Large intestine (tissue), 3 donors: ENCODE data around the gene MGAM2. TPM values are rescaled to one million over a fixed set of nuclear protein-coding genes. Genes with fewer than 3 reads are reported as not detected.
"Not testable (repeated sequence)": the region's sequence is repeated elsewhere in the genome, so short reads cannot be mapped to it uniquely, and the experiment has no call there.

Experiments
- DNase-seq, 2 donors: peaks; one replicate each; pipeline versions ENCODE4 v3.0.0 to v3.0.0-alpha.2; 2013
- H3K27ac ChIP-seq: one replicate; pipeline ENCODE4 v1.5.1; 2013; ENCODE audit warnings: low read length
- H3K27me3 ChIP-seq: 2 replicates; pipeline ENCODE4 v1.6.1; 2013; ENCODE audit warnings: low read length; ENCODE audit not compliant: control insufficient read depth, insufficient read depth
- H3K36me3 ChIP-seq: 2 replicates; pipeline ENCODE4 v1.6.1; 2013; ENCODE audit warnings: low read length; ENCODE audit not compliant: control insufficient read depth, insufficient read depth
- H3K4me1 ChIP-seq: one replicate; pipeline ENCODE4 v1.6.1; 2013; ENCODE audit warnings: low read length; ENCODE audit not compliant: control insufficient read depth, insufficient read depth
- H3K4me3 ChIP-seq: one replicate; pipeline ENCODE4 v1.5.1; 2013; ENCODE audit warnings: low read length
- H3K9me3 ChIP-seq: one replicate; pipeline ENCODE4 v1.6.1; 2013; ENCODE audit warnings: mild to moderate bottlenecking, low read depth, low read length, moderate library complexity; ENCODE audit not compliant: control insufficient read depth
- WGBS: methylation state at CpG from one replicate; pipeline ENCODE4 v1.1.5; 2013; ENCODE audit warnings: low lambda C conversion rate; ENCODE audit not compliant: insufficient coverage; 5-methylcytosine and 5-hydroxymethylcytosine counted together
- polyA plus RNA-seq: library from polyadenylated mRNA; unstranded; fragments of 120-200 nt; gene quantifications from one replicate; pipeline ENCODE4 v1.2.1, GENCODE V29; 2013

The MGAM2 gene
- polyA plus RNA-seq, 1 donor = 53.8 TPM

DNA sequence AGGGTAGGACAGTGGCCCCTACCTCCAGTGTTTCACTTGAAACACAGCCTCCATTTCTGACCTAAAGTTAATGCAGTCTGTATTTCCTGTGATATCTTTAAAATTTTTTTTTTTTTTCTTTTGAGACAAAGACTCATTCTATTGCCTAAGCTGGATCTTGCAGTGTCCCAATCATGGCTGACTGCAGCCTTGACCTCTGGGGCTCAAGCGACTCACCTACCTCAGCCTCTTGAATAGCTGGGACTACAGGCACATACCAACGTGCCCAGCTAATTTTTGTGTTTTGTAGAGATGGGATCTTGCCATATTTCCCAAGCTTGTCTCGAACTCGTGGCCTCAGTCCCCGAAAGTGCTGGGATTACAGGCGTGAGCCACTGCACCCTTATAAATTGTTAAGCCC, 16.7 kb upstream of the MGAM2 start:
- Histone ChIP-seq H3K4me1 (no peaks in the 10 kb centered on the region), H3K36me3 (no peaks in the 10 kb centered on the region), H3K9me3 (no peaks in the 10 kb centered on the region), H3K4me3 (no peak overlapping the region), H3K27me3 (no peaks in the 10 kb centered on the region), H3K27ac (no peak overlapping the region)
- no peak for DNase-seq
- WGBS = 60% methylated on average over 1 of the region's 6 CpGs

DNA sequence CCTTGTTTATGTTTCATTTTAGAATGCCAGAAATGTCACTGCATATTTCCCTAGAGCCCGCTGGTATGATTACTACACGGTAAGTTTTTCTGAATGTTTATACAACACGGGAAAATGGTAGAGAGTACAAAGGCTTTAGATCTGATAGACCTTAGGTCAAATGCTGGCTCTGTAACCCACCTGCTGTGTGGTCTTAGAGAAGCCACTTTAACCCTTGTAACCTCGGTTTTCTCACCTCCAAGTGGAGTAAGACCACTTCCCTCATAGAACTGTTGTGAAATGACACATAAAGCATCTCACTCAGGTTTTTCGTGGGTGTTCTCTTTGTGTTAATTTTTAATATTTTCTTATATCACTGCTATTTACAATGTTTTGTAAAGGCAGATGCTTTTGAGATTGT, 13.9 kb upstream of the MGAM2 start:
- no peaks in the 10 kb centered on the region for H3K36me3 ChIP-seq
- H3K4me3 ChIP-seq = no peak overlapping the region
- WGBS = no CpG with 5 or more reads among the region's 5 CpGs
- H3K27me3 ChIP-seq = no peaks in the 10 kb centered on the region
- H3K9me3 ChIP-seq = no peaks in the 10 kb centered on the region
- no peak overlapping the region for H3K27ac ChIP-seq
- no peaks in the 10 kb centered on the region for H3K4me1 ChIP-seq
- no peak for DNase-seq

DNA sequence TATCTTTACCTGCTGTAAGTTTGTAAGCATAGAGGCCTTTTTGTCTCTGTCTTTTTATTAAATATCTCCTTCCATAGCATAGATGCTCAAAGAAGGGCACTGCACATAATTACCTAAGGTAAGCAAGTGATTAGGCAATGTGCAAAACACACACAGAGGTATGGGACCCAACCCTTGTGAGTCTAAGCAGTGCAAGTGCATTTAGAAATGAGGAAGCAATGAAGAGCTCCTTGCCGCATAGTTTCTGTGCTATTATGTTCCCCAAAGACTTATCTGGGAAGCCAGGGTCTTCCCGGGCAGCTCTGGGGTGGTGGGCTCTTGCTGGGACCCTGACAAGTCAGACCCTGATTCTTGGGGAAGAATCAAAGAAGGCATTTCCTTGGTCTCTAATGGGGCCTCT, 13.5 kb upstream of the MGAM2 start:
- DNase-seq = no peak
- no peak overlapping the region for H3K4me3 ChIP-seq
- H3K27me3 ChIP-seq = no peaks in the 10 kb centered on the region
- H3K36me3 ChIP-seq = no peaks in the 10 kb centered on the region
- no peaks in the 10 kb centered on the region for H3K9me3 ChIP-seq
- H3K27ac ChIP-seq = no peak overlapping the region
- WGBS = no CpG with 5 or more reads among the region's 2 CpGs
- no peaks in the 10 kb centered on the region for H3K4me1 ChIP-seq

DNA sequence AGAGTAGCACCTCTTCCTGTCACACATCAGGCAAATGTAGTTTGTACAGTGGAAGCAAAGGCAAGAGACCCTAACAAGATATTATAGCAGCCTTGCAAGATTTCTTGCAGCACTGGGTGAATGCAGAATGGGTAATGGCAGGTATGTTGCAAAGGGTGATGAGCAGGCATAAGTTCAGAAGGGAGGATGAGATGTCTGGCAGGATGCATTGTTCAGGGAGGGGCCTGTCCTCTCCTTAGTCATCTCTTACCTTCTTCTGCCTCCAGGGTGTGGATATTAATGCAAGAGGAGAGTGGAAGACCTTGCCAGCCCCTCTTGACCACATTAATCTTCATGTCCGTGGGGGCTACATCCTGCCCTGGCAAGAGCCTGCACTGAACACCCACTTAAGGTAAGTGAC, 12.2 kb upstream of the MGAM2 start:
- no CpG with 5 or more reads among the region's 1 CpG for WGBS
- not testable (repeated sequence) for H3K27me3 ChIP-seq, H3K36me3 ChIP-seq, H3K4me3 ChIP-seq, H3K9me3 ChIP-seq, H3K4me1 ChIP-seq, DNase-seq, H3K27ac ChIP-seq

DNA sequence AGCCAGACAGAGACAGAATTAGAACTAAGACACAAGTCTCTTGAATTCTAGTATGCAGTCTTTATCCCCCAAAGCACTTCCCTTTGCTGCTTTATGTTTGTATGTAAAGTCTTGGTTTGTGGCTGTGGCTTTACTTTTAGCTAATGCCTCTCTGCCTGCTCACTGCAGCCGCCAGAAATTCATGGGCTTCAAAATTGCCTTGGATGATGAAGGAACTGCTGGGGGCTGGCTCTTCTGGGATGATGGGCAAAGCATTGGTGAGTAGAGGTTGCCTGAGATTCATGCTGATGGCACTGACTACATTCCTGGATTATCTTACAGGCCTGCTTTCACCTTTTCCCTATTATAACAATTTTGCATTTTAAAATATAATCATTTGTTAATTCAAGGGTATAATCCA, 10.9 kb upstream of the MGAM2 start:
- no peaks in the 10 kb centered on the region for H3K36me3 ChIP-seq
- no peak overlapping the region for H3K4me3 ChIP-seq
- DNase-seq = no peak
- H3K9me3 ChIP-seq = no peaks in the 10 kb centered on the region
- no peak overlapping the region for H3K27ac ChIP-seq
- no peaks in the 10 kb centered on the region for H3K27me3 ChIP-seq
- no CpG with 5 or more reads among the region's 1 CpG for WGBS
- H3K4me1 ChIP-seq = peaks cover 5% of the 10 kb centered on the region

DNA sequence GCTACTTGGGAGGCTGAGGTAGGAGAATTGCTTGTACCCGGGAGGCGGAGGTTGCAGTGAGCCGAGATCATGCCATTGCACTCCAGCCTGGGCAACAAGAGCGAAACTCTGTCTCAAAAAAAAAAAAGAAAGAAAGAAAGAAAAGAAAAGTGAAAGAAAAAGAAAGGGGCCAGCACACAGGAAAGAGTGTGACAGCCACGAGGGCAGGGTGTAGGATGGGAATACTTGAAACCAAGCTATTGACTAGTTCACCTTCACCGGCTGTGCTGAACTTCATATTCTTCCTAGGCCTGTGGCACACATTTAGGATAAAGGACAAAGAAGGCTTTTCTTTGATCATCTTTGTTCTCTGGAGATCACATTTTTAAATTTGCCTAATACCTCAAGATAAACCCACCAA, 9.7 kb upstream of the MGAM2 start:
- not testable (repeated sequence) for H3K9me3 ChIP-seq, H3K27ac ChIP-seq, H3K4me1 ChIP-seq, H3K27me3 ChIP-seq, H3K4me3 ChIP-seq, H3K36me3 ChIP-seq
- peak in 1 of 2 donors; percentile 26 for DNase-seq
- 71% methylated on average over 2 of the region's 6 CpGs for WGBS

DNA sequence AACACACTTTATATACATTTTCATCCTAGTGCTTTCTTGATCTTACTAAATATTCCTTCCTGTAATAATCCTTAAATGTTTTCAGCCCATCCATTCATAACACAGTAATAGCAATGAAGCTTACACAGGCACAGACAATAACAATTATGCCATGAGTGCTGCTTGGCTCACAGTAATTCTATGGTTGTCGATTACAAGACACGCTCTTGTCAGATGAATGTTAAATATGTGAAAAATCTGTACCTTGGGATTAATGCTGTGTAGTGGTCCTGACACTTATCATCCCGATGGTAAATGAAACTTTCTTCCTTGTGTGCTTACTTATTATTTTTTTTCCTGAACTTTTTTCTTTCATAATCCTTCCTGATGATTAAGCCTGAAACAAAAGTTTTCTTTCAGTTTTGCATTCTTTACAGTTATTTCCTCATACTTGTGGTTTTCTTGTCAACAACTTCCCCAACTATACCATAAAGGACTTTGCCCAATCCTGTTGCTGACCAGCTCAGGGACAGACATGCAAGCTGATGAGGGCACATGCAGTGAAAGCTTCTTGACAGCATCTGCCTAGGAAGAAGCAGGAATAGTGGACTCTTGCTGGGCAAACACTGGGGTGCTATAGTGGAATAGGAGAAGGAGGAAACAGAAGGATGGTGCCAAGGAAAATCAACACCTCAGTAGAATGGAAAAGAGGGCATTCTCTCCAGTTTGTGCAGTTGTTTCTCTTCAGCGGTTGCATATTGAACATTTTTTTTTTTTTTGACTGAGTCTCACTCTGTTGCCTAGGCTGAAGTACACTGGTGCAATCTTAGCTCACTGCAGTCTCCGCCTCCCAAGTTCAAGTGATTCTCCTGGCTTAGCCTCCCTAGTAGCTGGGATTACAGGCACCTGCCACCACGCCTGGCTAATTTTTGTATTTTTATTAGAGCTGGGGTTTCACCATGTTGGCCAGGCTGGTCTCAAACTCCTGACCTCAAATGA, 6.7 kb upstream of the MGAM2 start:
- WGBS = 14% methylated on average over 1 of the region's 6 CpGs

DNA sequence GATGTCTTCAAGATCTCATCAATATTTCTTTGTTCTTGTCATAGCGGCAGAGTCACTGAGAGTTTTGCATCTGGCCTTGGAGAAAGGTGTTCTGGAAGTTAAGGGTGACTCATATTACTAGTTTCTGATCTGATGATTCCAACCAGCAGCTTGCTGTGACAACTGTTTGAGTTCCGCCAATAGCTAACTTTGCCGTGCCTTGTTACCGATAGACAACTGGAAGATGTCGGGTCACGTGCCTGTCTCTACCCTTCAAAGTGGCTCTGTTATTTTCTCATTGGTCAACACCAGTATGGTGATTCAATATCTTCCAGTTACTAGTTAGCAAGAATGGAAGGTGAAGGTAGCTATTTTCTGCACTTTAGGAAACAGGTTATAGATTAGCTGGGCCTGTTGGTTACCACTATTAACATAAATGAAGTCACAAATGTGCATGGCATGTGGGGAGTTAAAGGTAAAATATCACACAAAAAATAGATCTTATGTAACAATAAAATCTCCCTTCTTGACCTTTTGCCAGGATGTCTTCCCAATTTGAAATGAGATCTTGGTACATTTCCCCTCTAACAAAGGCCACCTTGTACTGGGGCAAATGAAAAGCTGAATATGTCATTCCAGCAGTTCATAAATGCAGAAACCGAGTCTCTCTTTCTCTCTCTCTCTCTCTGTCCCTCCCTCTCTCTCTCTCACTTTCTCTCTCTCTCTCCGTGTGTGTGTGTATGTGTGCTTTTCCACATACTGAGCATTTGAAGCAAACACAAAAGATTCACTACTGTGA, 2.6 kb upstream of the MGAM2 start:
- WGBS = 40% methylated on average over 1 of the region's 8 CpGs
- Histone ChIP-seq H3K27ac (no peak overlapping the region), H3K4me3 (no peak overlapping the region), H3K36me3 (no peaks in the 10 kb centered on the region), H3K9me3 (no peaks in the 10 kb centered on the region), H3K4me1 (peaks cover 11% of the 10 kb centered on the region), H3K27me3 (no peaks in the 10 kb centered on the region)
- no peak for DNase-seq

More for the DNA sequence above, 6.7 kb upstream of the MGAM2 start:
- Histone ChIP-seq H3K36me3 (no peaks in the 10 kb centered on the region), H3K4me1 (peaks cover 7% of the 10 kb centered on the region), H3K27me3 (no peaks in the 10 kb centered on the region), H3K9me3 (no peaks in the 10 kb centered on the region), H3K4me3 (peak overlapping the region; percentile 24), H3K27ac (peak overlapping the region; percentile 92)
- peak; percentile 80 to 95 for DNase-seq

DNA sequence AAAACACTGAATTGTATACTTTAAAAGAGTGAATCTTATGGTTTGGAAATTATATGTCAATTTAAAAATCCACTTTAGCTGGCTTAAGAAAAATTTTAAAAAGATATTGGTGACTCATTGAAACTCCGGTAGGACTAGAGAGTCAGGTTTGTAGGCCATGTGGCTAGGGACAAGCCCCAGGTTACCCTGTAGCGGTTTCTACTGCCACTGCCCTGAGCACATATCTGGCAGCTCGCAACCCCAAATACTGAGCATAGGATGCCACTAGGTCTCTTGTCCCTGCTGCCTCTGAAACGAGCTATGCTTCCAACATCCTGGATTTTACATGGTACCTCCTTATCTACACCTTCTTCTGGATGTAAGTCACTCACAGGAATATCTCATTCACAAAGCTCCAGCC, 1.4 kb upstream of the MGAM2 start:
- DNase-seq = no peak
- Histone ChIP-seq H3K4me1 (peaks cover 8% of the 10 kb centered on the region), H3K9me3 (no peaks in the 10 kb centered on the region), H3K36me3 (no peaks in the 10 kb centered on the region), H3K27ac (no peak overlapping the region), H3K4me3 (no peak overlapping the region), H3K27me3 (no peaks in the 10 kb centered on the region)
- no CpG with 5 or more reads among the region's 4 CpGs for WGBS

DNA sequence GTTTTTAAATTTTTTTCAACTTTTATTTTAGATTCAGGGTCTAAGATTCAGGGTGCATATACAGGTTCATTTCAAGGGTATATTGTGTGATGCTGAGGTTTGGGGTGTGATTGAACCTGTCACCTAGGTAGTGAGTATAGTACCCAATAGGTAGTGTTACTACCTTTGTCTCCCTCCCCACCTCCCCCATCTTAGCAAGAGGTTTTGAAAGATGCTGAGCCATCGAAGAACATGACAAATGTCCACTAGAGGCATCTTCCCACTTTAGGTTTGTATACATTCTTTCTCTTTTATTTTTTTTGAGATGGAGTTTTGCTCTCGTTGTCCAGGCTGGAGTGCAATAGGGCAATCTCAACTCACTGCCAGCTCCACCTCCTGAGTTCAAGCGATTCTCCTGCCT, 880 bp upstream of the MGAM2 start:
- peak overlapping the region; percentile 84 for H3K27ac ChIP-seq
- no peaks in the 10 kb centered on the region for H3K9me3 ChIP-seq
- peaks cover 8% of the 10 kb centered on the region for H3K4me1 ChIP-seq
- H3K36me3 ChIP-seq = no peaks in the 10 kb centered on the region
- no peaks in the 10 kb centered on the region for H3K27me3 ChIP-seq
- no peak overlapping the region for H3K4me3 ChIP-seq
- DNase-seq = no peak
- WGBS = no CpG with 5 or more reads among the region's 3 CpGs
